A673 (cell line): ENCODE data around the gene AMACR.

Experiments
- CTCF ChIP-seq: fragments of 300-800, 200-600 bp; sonication (generic); conservative IDR thresholded peaks from 2 replicates; pipeline ENCODE4 v1.5.1; 2017; ENCODE audit warnings: low read depth, mild to moderate bottlenecking, antibody characterized with exemption, low read length, moderate library complexity, mixed read lengths
- EZH2 ChIP-seq: fragments of 200-600 bp; sonication (generic); IDR thresholded peaks from 2 replicates; pipeline ENCODE4 v1.6.1; 2017; ENCODE audit warnings: borderline replicate concordance, low read depth, mild to moderate bottlenecking, mixed read lengths, antibody characterized with exemption, low read length; ENCODE audit not compliant: poor library complexity, severe bottlenecking

- no peak for TF ChIP-seq EZH2
- TF ChIP-seq CTCF = no peak
These were observed 30.5 kb upstream of the AMACR start for GRCh38 chr5:34038390-34038789.
